Right renal cortex interstitium (tissue), 3 donors: ENCODE results near the gene ZBTB44. TPM values are rescaled to one million over a fixed set of nuclear protein-coding genes. Genes with fewer than 3 reads are reported as not detected.
"Not testable (repeated sequence)": the region's sequence is repeated elsewhere in the genome, so short reads cannot be mapped to it uniquely, and the experiment has no call there.

ENCODE experiments used
- DNase-seq, 3 donors: peaks; one replicate each; pipeline ENCODE4 v3.0.0-alpha.2; 2013; ENCODE audit warnings: low read depth in 3 of 3, low spot score in 2 of 3
- polyA plus RNA-seq, 3 donors: library from polyadenylated mRNA; unstranded; fragments of 120-200 nt; gene quantifications; one replicate each; pipeline ENCODE4 v1.2.1, GENCODE V29; 2013; ENCODE audit not compliant: insufficient read length in 3 of 3

Gene ZBTB44, protein sequence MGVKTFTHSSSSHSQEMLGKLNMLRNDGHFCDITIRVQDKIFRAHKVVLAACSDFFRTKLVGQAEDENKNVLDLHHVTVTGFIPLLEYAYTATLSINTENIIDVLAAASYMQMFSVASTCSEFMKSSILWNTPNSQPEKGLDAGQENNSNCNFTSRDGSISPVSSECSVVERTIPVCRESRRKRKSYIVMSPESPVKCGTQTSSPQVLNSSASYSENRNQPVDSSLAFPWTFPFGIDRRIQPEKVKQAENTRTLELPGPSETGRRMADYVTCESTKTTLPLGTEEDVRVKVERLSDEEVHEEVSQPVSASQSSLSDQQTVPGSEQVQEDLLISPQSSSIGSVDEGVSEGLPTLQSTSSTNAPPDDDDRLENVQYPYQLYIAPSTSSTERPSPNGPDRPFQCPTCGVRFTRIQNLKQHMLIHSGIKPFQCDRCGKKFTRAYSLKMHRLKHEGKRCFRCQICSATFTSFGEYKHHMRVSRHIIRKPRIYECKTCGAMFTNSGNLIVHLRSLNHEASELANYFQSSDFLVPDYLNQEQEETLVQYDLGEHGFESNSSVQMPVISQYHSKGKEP
- 10 to 100 TPM; 53.7 to 59.0 (median 56.7) TPM for polyA plus RNA-seq

GRCh38 chr11:130314750-130315285 lies at the start of gene ZBTB44:
Gene ZBTB44, minus strand, starts transcription at chr11:130314917. Its CDS starts 53,044 bp downstream, at chr11:130261873.
- peak; percentile 68 to 88 (median 85) for DNase-seq

- no peak for DNase-seq
Observed at GRCh38 chr11:130359419-130359818, 44.7 kb upstream of the ZBTB44 start.

DNA sequence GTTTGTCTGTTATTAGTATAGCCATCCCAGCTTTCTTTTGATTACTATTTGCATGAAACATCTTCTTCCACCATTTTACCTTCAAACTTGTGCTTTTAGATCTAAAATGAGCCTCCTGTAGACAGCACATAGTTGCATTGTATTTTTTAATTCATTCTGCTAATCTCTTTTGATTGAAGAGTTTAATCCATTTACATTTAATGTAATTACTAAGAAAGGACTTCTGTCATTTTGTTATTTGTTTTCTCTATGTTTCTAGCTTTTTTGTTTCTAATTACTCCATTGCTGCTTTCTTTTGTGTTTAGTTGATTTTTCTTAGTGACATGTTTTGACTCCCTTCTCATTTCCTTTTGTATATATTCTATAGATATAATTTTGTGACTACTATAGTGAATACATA lies 43.7 kb upstream of the ZBTB44 start:
- DNase-seq = no peak

DNA sequence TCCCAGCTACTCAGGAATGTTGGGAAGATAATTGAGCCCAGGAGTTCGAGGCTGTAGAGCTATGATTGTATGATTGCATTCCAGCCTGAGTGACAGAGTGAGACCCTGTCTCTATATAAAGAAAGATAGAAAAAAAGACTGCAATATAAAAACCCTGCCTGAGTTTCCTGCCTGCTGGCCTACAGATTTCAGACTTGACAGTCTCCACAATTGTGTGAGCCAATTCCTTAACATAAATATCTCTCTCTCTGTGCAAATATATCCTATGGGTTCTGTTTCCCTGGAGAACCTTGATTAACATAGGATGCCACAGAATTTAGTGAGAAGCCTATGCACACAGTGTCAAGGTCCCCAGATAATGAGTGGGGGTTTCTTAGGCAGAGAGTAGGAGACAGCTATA lies 32.5 kb upstream of the ZBTB44 start:
- DNase-seq = no peak

DNA sequence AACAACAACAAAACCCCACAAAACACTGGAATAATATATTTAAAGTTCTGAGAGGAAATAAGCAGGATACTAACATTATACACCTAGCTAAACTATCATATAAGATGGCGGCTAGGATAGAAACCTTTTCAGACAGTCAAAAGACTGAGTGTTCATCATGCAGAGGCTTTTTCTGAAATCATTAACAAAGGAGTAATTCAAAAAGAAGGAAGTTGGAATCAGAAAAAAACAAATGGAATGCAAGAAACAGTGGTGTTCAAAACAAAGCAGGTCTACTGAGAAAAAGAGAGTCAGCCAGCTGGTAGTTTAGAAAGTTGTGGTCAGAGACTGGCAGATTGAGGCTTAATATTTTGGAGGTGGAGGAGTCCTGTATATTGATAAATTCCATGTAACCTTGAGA lies 30.1 kb upstream of the ZBTB44 start:
- no peak for DNase-seq

GRCh38 chr11:130340671-130341319 lies 26.1 kb upstream of the ZBTB44 start:
- DNase-seq = no peak

DNA sequence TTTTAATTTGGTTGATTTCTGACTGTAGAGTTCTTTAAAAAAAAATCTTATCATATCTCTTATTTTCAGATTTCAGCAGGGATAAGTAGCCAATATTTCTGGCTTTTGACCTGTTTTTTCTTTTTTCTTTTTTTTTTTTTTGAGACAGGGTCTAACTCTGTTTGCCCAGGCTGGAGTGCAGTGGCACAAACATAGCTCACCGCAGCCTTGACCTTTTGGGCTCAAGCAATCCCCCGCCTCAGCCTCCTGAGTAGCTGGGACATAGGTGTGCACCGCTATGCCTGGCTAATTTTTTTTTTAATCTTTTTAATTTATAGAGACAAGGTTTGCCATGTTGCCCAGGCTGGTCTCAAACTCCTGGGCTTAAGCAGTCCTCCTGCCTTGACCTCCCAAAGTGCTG lies 23.9 kb upstream of the ZBTB44 start:
- no peak for DNase-seq

GRCh38 chr11:130337281-130338089 lies 22.8 kb upstream of the ZBTB44 start:
- DNase-seq = no peak

GRCh38 chr11:130331397-130331796 lies 16.7 kb upstream of the ZBTB44 start:
- not testable (repeated sequence) for DNase-seq

- peak in 1 of 3 donors; percentile 18 for DNase-seq
Observed at GRCh38 chr11:130330101-130330684, 15.5 kb upstream of the ZBTB44 start.

DNA sequence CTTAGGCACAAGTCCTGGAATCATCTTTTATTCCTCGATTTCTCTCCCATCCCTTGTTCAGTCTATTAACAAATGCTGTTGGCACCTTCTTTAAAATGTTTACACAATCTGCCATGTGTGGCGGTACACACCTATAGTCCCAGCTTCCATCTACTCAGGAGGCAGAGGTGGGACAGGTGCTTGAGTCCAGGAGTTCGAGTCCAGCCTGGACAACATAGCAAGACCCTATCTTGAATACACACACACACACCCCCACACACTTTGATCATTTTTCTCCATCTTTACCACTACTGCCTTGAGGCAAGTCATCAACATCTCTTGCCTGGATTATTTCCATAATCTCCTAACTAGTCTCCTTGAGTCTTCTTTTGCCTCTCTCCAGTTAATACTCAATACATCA lies 13.7 kb upstream of the ZBTB44 start:
- no peak for DNase-seq

DNA sequence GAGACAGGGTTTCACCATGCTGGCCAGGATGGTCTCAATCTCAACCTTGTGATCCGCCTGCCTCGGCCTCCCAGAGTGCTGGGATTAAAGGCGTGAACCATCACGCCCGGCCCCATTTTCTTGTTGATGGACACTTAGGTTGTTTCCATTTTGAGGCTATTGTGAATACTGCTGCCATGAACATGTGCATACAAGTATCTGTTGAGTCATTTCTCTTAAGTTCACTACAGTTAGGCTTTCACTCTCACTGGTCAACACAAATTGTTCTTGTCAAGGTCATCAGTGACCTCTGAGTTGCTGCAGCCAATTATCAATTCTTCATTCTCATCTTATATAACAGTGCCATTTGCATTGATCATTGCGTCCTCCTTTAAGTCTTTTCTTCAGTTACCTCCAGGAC lies 13.0 kb upstream of the ZBTB44 start:
- no peak for DNase-seq

GRCh38 chr11:130325691-130326090 lies 11.0 kb upstream of the ZBTB44 start:
- DNase-seq = no peak

GRCh38 chr11:130323452-130324450 lies 9.0 kb upstream of the ZBTB44 start:
- DNase-seq = no peak

DNA sequence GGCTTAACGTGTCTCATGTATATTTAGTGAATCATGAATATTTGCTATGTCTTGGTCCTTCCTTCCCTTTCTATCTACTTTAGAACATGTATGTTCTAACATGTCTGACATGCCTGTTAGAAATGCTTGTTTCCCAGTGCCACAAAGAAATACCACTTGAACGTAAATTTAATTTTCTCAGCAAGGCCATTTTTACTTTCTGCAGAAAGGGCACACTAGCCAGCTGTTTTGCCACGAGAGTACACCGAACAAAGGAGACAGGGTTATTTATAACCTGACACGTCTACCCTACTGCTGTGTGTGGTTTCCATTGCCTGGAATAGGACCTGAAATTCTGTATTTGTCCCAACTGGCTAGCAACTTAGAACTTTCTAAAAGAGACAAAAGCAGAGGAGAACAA lies 7.4 kb upstream of the ZBTB44 start:
- no peak for DNase-seq

GRCh38 chr11:130318031-130318673 lies 3.4 kb upstream of the ZBTB44 start:
- DNase-seq = peak in 1 of 3 donors; percentile 23

DNA sequence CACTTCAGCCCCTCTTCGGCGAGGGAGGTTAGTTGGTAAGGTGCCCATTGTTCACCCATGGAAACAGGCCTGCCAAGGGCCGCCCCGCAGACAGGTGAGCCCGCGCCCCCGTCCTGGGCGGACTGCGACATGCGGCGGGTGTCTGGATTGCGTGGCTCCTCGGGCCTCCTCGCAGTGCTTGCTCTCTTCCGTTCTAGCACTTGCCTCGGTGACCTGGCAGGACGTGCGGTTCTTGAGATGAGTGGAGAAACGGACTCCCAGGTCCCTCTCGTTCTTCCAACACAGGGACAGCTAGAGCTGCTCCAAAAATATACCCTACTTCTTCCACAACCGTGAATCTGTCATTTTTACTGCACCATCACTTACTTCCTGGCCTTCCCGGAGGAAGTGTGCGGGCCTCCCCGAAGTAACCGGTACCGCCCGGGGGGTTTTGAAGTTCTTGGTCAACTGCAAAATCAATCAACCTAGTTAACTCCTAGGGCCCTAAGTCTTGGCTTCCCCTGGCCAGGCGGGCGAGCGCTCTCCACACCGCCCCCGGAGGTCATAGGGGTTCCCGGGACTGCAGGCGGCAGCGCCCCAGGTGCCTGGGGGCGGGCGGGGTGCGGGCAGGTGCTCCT lies 745 bp upstream of the ZBTB44 start:
- no peak for DNase-seq

DNA sequence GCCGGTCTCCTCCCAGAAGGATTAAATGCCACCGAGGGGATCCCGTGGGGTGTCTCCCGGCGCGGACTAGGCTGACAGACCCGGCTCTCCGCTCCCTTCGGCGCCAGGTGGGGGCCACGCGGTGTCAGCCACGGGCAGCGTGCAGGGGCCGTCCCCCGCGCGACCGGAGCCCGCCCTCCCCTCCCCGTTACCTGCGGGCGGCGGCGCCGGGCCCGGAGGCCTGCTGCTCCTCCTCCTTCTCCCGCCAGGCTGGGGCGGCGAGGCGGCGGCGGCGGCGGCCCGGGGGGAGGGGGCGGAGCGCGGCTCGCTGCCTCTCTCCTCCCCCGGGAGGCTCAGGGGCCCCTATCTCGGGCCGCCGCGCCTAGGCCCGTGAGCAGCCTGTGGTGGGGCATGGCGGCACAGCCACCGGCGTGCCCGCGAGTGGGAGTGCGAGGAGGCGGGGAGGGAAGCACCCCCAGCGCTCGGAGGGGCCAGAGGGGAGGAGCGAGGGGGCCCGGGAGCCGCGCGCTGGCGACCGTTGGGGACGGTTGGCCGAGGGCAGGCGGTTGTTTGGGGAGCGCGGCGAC lies 450 bp downstream of the ZBTB44 start:
- peak in 1 of 3 donors; percentile 13 for DNase-seq
